Panc1 (cell line): ENCODE data around the gene FETUB. TPM values are rescaled to one million over a fixed set of nuclear protein-coding genes. Genes with fewer than 3 reads are reported as not detected.

Source experiments
- ATAC-seq: fragments of 200-7000 bp; cut with Tn5 transposase; 2 replicates; pipeline ENCODE4 v1.9.1; 2020; ENCODE audit warnings: mild to moderate bottlenecking, moderate library complexity
- BruUV-seq: library from RNA; stranded (reverse); fragments of 400-500 nt; replicated peaks from 2 replicates; lab custom pipeline; 2021; lab: Mats Ljungman, UMichigan
- CTCF ChIA-PET: fragments of 300-600 bp; sonication (Branson Sonifier 250); formaldehyde crosslinking; loops from one replicate; lab custom pipeline; 2022; ENCODE audit warnings: antibody characterized with exemption; lab: Charles Lee
- POLR2A ChIA-PET: fragments of 300-600 bp; sonication (Branson Sonifier 250); formaldehyde crosslinking; loops from one replicate; lab custom pipeline; 2022; ENCODE audit warnings: antibody characterized with exemption; lab: Charles Lee
- DNase-seq: peaks from one replicate; pipeline ENCODE4 v3.0.0-alpha.2; 2010; ENCODE audit warnings: low read depth, low spot score
- H3K27ac ChIP-seq: 2 replicates; pipeline ENCODE4 v1.5.1; 2011; ENCODE audit warnings: mild to moderate bottlenecking, low read length, inconsistent platforms
- H3K27me3 ChIP-seq: fragments of 200-500 bp; sonication (Bioruptor generic); 2 replicates; pipeline ENCODE4 v1.6.0; 2014; ENCODE audit warnings: low read length, inconsistent platforms; ENCODE audit not compliant: control insufficient read depth, insufficient read depth
- H3K36me3 ChIP-seq: fragments of 200-500 bp; sonication (Bioruptor generic); 2 replicates; pipeline ENCODE4 v1.5.1; 2014; ENCODE audit warnings: inconsistent platforms, mild to moderate bottlenecking, low read length, moderate library complexity; ENCODE audit not compliant: control insufficient read depth, insufficient read depth
- H3K4me1 ChIP-seq: 2 replicates; pipeline ENCODE4 v1.5.1; 2011; ENCODE audit warnings: inconsistent platforms, mild to moderate bottlenecking, low read length, moderate library complexity; ENCODE audit not compliant: control insufficient read depth, insufficient read depth
- H3K4me3 ChIP-seq, 2 experiments: 2 replicates each; pipeline ENCODE4 v1.5.1; 2011 to 2012; ENCODE audit warnings: low read depth in 2 of 2, low read length in 2 of 2, mild to moderate bottlenecking in 2 of 2, inconsistent platforms in 1 of 2, moderate library complexity in 1 of 2
- H3K9me3 ChIP-seq: fragments of 200-500 bp; sonication (Bioruptor generic); 2 replicates; pipeline ENCODE4 v1.5.1; 2014; ENCODE audit warnings: low read depth, mild to moderate bottlenecking, inconsistent platforms, low read length, moderate library complexity; ENCODE audit not compliant: control insufficient read depth, insufficient read depth
- POLR2AphosphoS5 ChIP-seq: IDR thresholded peaks from 2 replicates; pipeline ENCODE4 v1.6.1; 2012; ENCODE audit warnings: mild to moderate bottlenecking, low read depth, low read length, moderate library complexity
- SIN3A ChIP-seq: IDR thresholded peaks from 2 replicates; pipeline ENCODE4 v1.6.1; 2012; ENCODE audit warnings: low read depth, mild to moderate bottlenecking, low read length, moderate library complexity, borderline replicate concordance; ENCODE audit not compliant: insufficient read depth
- TCF7L2 ChIP-seq: IDR thresholded peaks from 2 replicates; pipeline ENCODE4 v1.6.1; 2011; ENCODE audit warnings: mild to moderate bottlenecking, low read depth, low read length, inconsistent platforms
- in situ Hi-C: cut with HindIII; loops from 2 replicates; pipeline ENCODE4 v1.10.0; 2016; ENCODE audit warnings: low sequenced_read_pairs, low pct_unique_long_range_greater_than_20kb
- intact Hi-C: fragments of 100-400 bp; cut with micrococcal nuclease; formaldehyde crosslinking; loops from one replicate; pipeline ENCODE4 v1.10.0; 2022; ENCODE audit not compliant: unreplicated experiment
- total RNA-seq: library from RNA; stranded (reverse); gene quantifications from one replicate; pipeline ENCODE4 v1.2.1, GENCODE V29; 2021; ENCODE audit not compliant: unreplicated experiment
- TF ChIP-seq, protein P1 (sequence below), 2 experiments: IDR thresholded peaks; 2 replicates each; pipeline ENCODE4 v1.6.1; 2011 to 2012; ENCODE audit warnings: low read depth in 2 of 2, control low read depth in 1 of 2, low read length in 1 of 2, mild to moderate bottlenecking in 1 of 2, moderate library complexity in 1 of 2; ENCODE audit not compliant: insufficient read depth in 1 of 2
- TF ChIP-seq, protein P2 (sequence below): fragments of 450-650 bp; IDR thresholded peaks from 2 replicates; pipeline ENCODE4 v1.5.1; 2017; ENCODE audit warnings: mild to moderate bottlenecking

The FETUB gene
- total RNA-seq, 1 experiment from 2014 or later = not detected

DNA sequence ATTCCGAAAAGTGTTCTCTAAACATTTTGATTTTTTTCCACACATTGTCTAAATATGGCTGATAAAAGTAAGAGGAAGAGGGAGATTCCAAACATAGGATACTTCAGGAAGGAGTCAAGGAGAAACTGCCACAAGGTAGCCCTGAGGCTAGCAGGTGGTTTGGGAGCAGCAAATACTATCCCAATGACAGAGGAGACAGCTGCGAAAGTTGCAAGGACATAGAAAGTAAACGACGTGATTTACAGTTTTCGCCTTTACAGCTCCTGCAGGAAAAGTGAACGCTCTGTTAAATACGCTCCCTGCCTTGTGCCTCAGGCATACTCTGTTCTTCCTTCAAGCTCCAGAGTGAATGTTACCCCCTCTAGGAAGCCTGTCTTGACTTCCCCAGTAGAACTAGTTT lies 3.7 kb upstream of the FETUB start:
- ChIA-PET CTCF (no interaction called here), POLR2A (no interaction called here)
- H3K27me3 ChIP-seq = peaks cover 13% of the 10 kb centered on the region
- BruUV-seq = no TSS peak
- no peaks in the 10 kb centered on the region for H3K9me3 ChIP-seq
- H3K4me3 ChIP-seq = no peak overlapping the region
- in situ Hi-C loops (no loop called here), intact Hi-C loops (no loop called here)
- no peaks in the 10 kb centered on the region for H3K4me1 ChIP-seq
- ATAC-seq (no peak), DNase-seq (no peak)
- H3K27ac ChIP-seq = no peak overlapping the region
- H3K36me3 ChIP-seq = no peaks in the 10 kb centered on the region
- TF ChIP-seq SIN3A (no peak), POLR2AphosphoS5 (no peak)

DNA sequence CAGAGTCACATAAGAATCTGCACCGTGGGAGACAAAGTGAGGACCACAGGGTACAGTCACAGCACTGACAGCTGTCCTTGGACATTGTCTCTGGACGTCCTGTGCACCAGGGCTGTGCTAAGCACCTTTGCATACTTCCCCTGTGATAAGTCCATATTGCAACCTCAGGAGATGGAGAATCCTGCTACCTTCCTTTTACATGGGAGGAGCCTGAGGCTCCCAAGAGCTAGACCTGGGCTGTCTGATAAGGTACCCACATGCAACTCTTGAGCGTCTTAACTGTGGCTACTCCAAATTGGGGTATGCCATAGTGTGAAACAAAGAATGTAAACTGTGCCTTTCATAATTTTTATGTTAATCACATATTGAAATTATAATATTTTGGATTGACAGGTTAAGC lies 2.5 kb upstream of the FETUB start:
- in situ Hi-C loops = no loop called here
- peaks cover 20% of the 10 kb centered on the region for H3K27me3 ChIP-seq
- DNase-seq = no peak
- POLR2A ChIA-PET = no interaction called here
- CTCF ChIA-PET = no interaction called here
- no peaks in the 10 kb centered on the region for H3K4me1 ChIP-seq
- intact Hi-C loops = no loop called here
- no peaks in the 10 kb centered on the region for H3K36me3 ChIP-seq
- no peak overlapping the region for H3K27ac ChIP-seq
- TF ChIP-seq SIN3A (no peak), TCF7L2 (no peak), POLR2AphosphoS5 (no peak)
- TF ChIP-seq, protein P1, sequence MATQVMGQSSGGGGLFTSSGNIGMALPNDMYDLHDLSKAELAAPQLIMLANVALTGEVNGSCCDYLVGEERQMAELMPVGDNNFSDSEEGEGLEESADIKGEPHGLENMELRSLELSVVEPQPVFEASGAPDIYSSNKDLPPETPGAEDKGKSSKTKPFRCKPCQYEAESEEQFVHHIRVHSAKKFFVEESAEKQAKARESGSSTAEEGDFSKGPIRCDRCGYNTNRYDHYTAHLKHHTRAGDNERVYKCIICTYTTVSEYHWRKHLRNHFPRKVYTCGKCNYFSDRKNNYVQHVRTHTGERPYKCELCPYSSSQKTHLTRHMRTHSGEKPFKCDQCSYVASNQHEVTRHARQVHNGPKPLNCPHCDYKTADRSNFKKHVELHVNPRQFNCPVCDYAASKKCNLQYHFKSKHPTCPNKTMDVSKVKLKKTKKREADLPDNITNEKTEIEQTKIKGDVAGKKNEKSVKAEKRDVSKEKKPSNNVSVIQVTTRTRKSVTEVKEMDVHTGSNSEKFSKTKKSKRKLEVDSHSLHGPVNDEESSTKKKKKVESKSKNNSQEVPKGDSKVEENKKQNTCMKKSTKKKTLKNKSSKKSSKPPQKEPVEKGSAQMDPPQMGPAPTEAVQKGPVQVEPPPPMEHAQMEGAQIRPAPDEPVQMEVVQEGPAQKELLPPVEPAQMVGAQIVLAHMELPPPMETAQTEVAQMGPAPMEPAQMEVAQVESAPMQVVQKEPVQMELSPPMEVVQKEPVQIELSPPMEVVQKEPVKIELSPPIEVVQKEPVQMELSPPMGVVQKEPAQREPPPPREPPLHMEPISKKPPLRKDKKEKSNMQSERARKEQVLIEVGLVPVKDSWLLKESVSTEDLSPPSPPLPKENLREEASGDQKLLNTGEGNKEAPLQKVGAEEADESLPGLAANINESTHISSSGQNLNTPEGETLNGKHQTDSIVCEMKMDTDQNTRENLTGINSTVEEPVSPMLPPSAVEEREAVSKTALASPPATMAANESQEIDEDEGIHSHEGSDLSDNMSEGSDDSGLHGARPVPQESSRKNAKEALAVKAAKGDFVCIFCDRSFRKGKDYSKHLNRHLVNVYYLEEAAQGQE (IDR thresholded peaks at IDR 0.05; ENCODE audit: insufficient read depth in 1 of 2, low read depth in 2 of 2, low read length in 1 of 2) = no peak
- TF ChIP-seq, protein P2, sequence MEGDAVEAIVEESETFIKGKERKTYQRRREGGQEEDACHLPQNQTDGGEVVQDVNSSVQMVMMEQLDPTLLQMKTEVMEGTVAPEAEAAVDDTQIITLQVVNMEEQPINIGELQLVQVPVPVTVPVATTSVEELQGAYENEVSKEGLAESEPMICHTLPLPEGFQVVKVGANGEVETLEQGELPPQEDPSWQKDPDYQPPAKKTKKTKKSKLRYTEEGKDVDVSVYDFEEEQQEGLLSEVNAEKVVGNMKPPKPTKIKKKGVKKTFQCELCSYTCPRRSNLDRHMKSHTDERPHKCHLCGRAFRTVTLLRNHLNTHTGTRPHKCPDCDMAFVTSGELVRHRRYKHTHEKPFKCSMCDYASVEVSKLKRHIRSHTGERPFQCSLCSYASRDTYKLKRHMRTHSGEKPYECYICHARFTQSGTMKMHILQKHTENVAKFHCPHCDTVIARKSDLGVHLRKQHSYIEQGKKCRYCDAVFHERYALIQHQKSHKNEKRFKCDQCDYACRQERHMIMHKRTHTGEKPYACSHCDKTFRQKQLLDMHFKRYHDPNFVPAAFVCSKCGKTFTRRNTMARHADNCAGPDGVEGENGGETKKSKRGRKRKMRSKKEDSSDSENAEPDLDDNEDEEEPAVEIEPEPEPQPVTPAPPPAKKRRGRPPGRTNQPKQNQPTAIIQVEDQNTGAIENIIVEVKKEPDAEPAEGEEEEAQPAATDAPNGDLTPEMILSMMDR = no peak
- no peak for ATAC-seq
- H3K4me3 ChIP-seq = no peak overlapping the region
- no TSS peak for BruUV-seq
- no peaks in the 10 kb centered on the region for H3K9me3 ChIP-seq

DNA sequence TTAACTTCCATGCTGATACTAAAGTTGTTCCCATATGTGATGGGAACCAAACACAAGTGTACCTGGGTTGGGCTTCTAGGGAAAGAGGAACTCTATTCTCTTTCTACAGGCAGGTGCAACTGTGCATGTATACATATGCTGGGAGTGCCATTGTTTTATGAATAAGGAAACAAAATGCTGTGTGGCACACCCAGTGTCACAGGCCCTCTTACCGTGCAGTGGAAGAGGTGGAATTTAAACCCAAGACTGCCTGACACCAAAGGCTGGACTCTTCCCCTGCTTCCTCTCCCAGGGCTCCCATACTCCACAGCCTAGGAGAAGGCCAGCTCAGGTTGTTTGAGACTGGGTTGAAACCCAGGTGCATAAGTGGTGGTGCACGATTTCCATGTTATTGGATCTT lies 1.9 kb upstream of the FETUB start:
- intact Hi-C loops = no loop called here
- Histone ChIP-seq H3K4me3 (no peak overlapping the region), H3K4me1 (no peaks in the 10 kb centered on the region), H3K27ac (no peak overlapping the region), H3K36me3 (no peaks in the 10 kb centered on the region), H3K27me3 (peaks cover 21% of the 10 kb centered on the region), H3K9me3 (no peaks in the 10 kb centered on the region)
- DNase-seq = no peak
- CTCF ChIA-PET = no interaction called here
- POLR2A ChIA-PET = no interaction called here
- in situ Hi-C loops = no loop called here
- ATAC-seq = no peak
- TF ChIP-seq, protein P1 (IDR thresholded peaks at IDR 0.05; ENCODE audit: insufficient read depth in 1 of 2, low read depth in 2 of 2, low read length in 1 of 2) = no peak
- TF ChIP-seq POLR2AphosphoS5 (no peak), SIN3A (no peak)
- no TSS peak for BruUV-seq
